PC-9 (cell line): ENCODE results near the gene ZNHIT2. TPM values are rescaled to one million over a fixed set of nuclear protein-coding genes. Genes with fewer than 3 reads are reported as not detected.
A peak's percentile ranks its signal among the peaks of the same experiment; 100 is the strongest.

Source experiments
- BruUV-seq: library from RNA; stranded (reverse); fragments of 400-500 nt; replicated peaks from 2 replicates; lab custom pipeline; 2021; lab: Mats Ljungman, UMichigan
- CTCF ChIA-PET: fragments of 300-600 bp; sonication (Branson Sonifier 250); formaldehyde crosslinking; loops from one replicate; lab custom pipeline; 2022; ENCODE audit warnings: antibody characterized with exemption; lab: Charles Lee
- POLR2A ChIA-PET: fragments of 300-600 bp; sonication (Branson Sonifier 250); formaldehyde crosslinking; loops from one replicate; lab custom pipeline; 2022; ENCODE audit warnings: antibody characterized with exemption; ENCODE audit not compliant: unreplicated experiment; lab: Charles Lee
- DNase-seq, 2 experiments: peaks; one replicate each; pipeline versions ENCODE4 v3.0.0 to v3.0.0-alpha.2; 2015 to 2022; ENCODE audit warnings: mixed read lengths in 1 of 2
- H2AFZ ChIP-seq: fragments of 200-600 bp; sonication (generic); 2 replicates; pipeline ENCODE4 v1.8.1; 2017; ENCODE audit warnings: antibody characterized with exemption
- H3F3A ChIP-seq: fragments of 200-600 bp; sonication (generic); 2 replicates; pipeline ENCODE4 v1.8.1; 2017; ENCODE audit warnings: antibody characterized with exemption, mild to moderate bottlenecking, low read depth; ENCODE audit not compliant: insufficient read depth
- H3K27ac ChIP-seq: fragments of 200-600 bp; sonication (generic); 2 replicates; pipeline ENCODE4 v1.6.1; 2016; ENCODE audit warnings: mixed run types
- H3K27me3 ChIP-seq: fragments of 200-600 bp; sonication (generic); 2 replicates; pipeline ENCODE4 v1.6.1; 2016; ENCODE audit warnings: low read depth, mixed run types; ENCODE audit not compliant: insufficient read depth
- H3K36me3 ChIP-seq: fragments of 200-600 bp; sonication (generic); 2 replicates; pipeline ENCODE4 v1.6.1; 2016; ENCODE audit warnings: low read depth, mixed run types
- H3K4me1 ChIP-seq: fragments of 200-600 bp; sonication (generic); replicated peaks from 2 replicates; pipeline ENCODE4 v1.6.1; 2016; ENCODE audit warnings: mixed run types; ENCODE audit not compliant: insufficient read depth
- H3K4me2 ChIP-seq: fragments of 200-600 bp; sonication (generic); 2 replicates; pipeline ENCODE4 v1.6.1; 2017; ENCODE audit warnings: mixed run types
- H3K4me3 ChIP-seq: fragments of 200-600 bp; sonication (generic); 2 replicates; pipeline ENCODE4 v1.6.1; 2016; ENCODE audit warnings: mixed run types
- H3K79me2 ChIP-seq: fragments of 200-600 bp; sonication (generic); 2 replicates; pipeline ENCODE4 v1.6.1; 2017; ENCODE audit warnings: low read depth, mixed run types
- H3K9me2 ChIP-seq: fragments of 200-600 bp; sonication (generic); 2 replicates; pipeline ENCODE4 v1.8.1; 2017; ENCODE audit warnings: mild to moderate bottlenecking; ENCODE audit not compliant: insufficient read depth
- H3K9me3 ChIP-seq: fragments of 200-600 bp; sonication (generic); 2 replicates; pipeline ENCODE4 v1.8.1; 2016; ENCODE audit warnings: low read depth; ENCODE audit not compliant: insufficient read depth
- H4K20me1 ChIP-seq: fragments of 200-600 bp; sonication (generic); 2 replicates; pipeline ENCODE4 v1.8.1; 2017; ENCODE audit not compliant: insufficient read depth
- CTCF ChIP-seq: fragments of 200-600 bp; sonication (generic); conservative IDR thresholded peaks from 2 replicates; pipeline ENCODE4 v1.6.1; 2017; ENCODE audit warnings: mixed run types, antibody characterized with exemption, mild to moderate bottlenecking, moderate library complexity
- EZH2 ChIP-seq: fragments of 200-600 bp; sonication (generic); IDR thresholded peaks from 2 replicates; pipeline ENCODE4 v1.8.0; 2017; ENCODE audit warnings: antibody characterized with exemption, low read depth
- intact Hi-C: fragments of 100-400 bp; cut with micrococcal nuclease; formaldehyde crosslinking; loops from one replicate; pipeline ENCODE4 v1.10.0; 2022; ENCODE audit not compliant: unreplicated experiment
- total RNA-seq: library from RNA; stranded (reverse); gene quantifications from 2 replicates; pipeline ENCODE4 v1.2.3, GENCODE V29; 2021

The ZNHIT2 gene
- total RNA-seq, 1 experiment from 2014 or later = 13.7 TPM

DNA sequence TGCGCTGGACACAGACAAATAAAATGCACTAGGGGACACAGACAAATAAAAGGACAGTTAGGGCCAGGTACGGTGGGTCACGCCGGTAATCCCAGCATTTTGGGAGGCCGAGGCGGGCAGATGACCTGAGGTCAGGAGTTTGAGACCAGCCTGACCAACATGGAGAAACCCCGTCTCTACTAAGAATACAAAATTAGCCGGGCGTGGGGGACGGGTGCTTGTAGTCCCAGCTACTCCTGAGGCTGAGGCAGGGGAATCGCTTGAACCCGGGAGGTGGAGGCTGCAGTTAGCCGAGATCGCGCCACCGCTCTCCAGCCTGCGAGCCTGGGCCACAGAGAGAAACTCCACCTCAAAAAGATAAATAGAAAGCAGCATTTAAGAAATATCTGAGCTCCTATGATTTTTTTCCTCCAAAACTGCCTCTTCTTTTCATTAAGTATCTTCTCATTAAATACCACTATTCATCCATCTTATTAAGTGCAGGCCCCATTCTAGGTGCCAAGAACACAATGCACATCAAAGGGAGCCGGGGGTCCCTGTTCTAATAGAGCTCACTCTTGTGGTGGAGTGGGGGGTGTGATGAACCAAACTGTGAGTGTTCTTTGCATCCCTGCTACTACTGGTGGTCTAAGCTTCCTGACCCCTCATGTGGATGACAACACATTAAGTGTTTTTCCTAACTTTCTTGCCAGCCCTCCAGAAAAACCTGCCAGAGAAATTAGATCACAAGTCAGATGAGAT, 766 bp upstream of the ZNHIT2 start:
- Histone ChIP-seq H3K9me3 (no peaks in the 10 kb centered on the region), H2AFZ (no peak overlapping the region), H3K27ac (no peak overlapping the region)

DNA sequence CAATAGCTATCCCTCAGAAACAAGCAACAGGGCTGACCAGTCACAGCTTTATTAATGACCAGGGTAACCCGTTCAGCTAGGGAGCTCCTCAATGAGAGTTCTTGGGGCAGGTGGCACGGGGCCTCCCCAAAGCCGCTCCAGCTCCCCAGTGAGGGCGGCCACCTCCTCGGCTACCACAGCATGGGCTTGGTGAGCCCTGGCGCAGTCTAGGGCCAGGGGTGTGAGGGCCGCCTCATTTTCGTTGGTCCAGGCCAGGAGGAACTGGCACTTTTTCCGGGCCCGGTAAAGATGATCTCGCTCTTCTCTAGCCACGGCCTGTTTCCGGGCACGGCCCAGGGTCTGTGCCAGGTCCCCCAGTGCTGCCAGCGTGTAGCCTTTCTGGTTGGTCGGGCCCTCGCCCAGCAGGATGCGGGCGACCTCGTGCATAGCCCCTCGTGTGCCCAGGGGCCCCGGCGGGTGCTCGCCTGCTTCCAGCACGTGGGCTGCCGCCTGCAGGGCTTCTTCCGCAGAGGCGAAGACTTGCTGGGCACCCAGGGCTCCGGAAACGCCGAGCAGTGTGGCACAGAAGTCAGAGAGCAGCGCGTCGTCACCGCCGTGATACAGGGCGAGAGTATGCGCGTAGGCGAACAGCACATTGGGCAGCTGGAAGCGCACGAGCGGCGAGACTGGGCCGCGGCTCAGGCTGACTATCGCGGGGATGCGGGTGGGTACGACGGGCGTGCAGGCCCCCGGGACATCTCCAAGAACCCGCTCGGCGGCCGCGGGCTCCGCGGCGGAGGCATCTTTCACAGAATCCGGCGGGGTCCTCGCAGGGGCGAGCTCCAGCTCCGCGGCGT, 913 bp downstream of the ZNHIT2 start:
- peak overlapping the region; percentile 75 for H2AFZ ChIP-seq
- intact Hi-C loops = loop anchor here (2.0 to 5.0 kb wide), 6 partner anchors 90 to 339 kb away; partner anchors contain the start of genes ARL2, ATG2A, PPP2R5B and SF1

More for the DNA sequence above, 766 bp upstream of the ZNHIT2 start:
- TF ChIP-seq EZH2 (no peak), CTCF (peak; percentile 65)
- Histone ChIP-seq H3K4me1 (peaks cover 37% of the 10 kb centered on the region), H3K79me2 (peaks cover 66% of the 10 kb centered on the region), H3K27me3 (no peaks in the 10 kb centered on the region), H4K20me1 (peaks cover 10% of the 10 kb centered on the region; the same call in 1 of the 2 replicates), H3F3A (peaks cover 77% of the 10 kb centered on the region), H3K4me3 (no peak overlapping the region), H3K9me2 (no peaks in the 10 kb centered on the region), H3K36me3 (peaks cover 17% of the 10 kb centered on the region), H3K4me2 (no peak overlapping the region)
- no TSS peak for BruUV-seq
- ChIA-PET POLR2A (interaction anchor here (0.5 to 0.6 kb wide), 2 partner anchors 82 to 200 kb away, joined by 3 to 4 read pairs; no protein-coding TSS in a partner anchor), CTCF (interaction anchor here (0.6 kb wide), 2 partner anchors 144 to 662 kb away, joined by 4 to 13 read pairs; no protein-coding TSS in a partner anchor)
- no peak for DNase-seq
- intact Hi-C loops = loop anchor here (5.0 kb wide), 1 partner anchor 341 kb away; the partner anchor contains the start of gene SF1

More for the DNA sequence above, 913 bp downstream of the ZNHIT2 start:
- H3F3A ChIP-seq = peaks cover 75% of the 10 kb centered on the region
- no peaks in the 10 kb centered on the region for H3K9me3 ChIP-seq
- no peak for TF ChIP-seq CTCF
- no peak for TF ChIP-seq EZH2
- peak overlapping the region; percentile 86 for H3K27ac ChIP-seq
- peaks cover 10% of the 10 kb centered on the region; the same call in 1 of the 2 replicates for H4K20me1 ChIP-seq
- peaks cover 38% of the 10 kb centered on the region for H3K4me1 ChIP-seq
- H3K36me3 ChIP-seq = peaks cover 17% of the 10 kb centered on the region
- H3K27me3 ChIP-seq = no peaks in the 10 kb centered on the region
- BruUV-seq = no TSS peak
- no peaks in the 10 kb centered on the region for H3K9me2 ChIP-seq
- H3K4me3 ChIP-seq = peak overlapping the region; percentile 100
- peak; percentile 51 to 59 for DNase-seq
- ChIA-PET CTCF (interaction anchor here (0.7 to 0.9 kb wide), 2 partner anchors 66 to 1544 kb away, joined by 3 to 5 read pairs; no protein-coding TSS in a partner anchor), POLR2A (interaction anchor here (0.6 kb wide), 1 partner anchor 15 kb away, joined by 3 read pairs; no protein-coding TSS in a partner anchor)
- H3K79me2 ChIP-seq = peaks cover 57% of the 10 kb centered on the region
- H3K4me2 ChIP-seq = peak overlapping the region; percentile 98
